SK-N-SH (cell line): ENCODE measurements around the gene KCND1. TPM values are rescaled to one million over a fixed set of nuclear protein-coding genes. Genes with fewer than 3 reads are reported as not detected.

ENCODE experiments used
- CTCF ChIA-PET: fragments of 300-600, 350-600 bp; formaldehyde crosslinking; extraction: SDS; loops from one replicate; lab custom pipeline; 2021; lab: Yijun Ruan, JAX
- POLR2A ChIA-PET: fragments of 350-600 bp; sonication (Branson Sonifier 250); formaldehyde crosslinking; extraction: SDS; loops from one replicate; lab custom pipeline; 2020; ENCODE audit warnings: antibody characterized with exemption, inconsistent platforms; lab: Yijun Ruan, JAX
- DNase-seq: peaks from one replicate; pipeline ENCODE4 v3.0.0; 2012
- H2AFZ ChIP-seq: fragments of 200-600 bp; sonication (generic); 2 replicates; pipeline ENCODE4 v1.8.1; 2016; ENCODE audit warnings: antibody characterized with exemption, mild to moderate bottlenecking, low read depth
- H3F3A ChIP-seq: fragments of 200-600 bp; sonication (generic); replicated peaks from 2 replicates; pipeline ENCODE3; 2016; ENCODE audit warnings: antibody characterized with exemption, mild to moderate bottlenecking; ENCODE audit not compliant: insufficient read depth
- H3K27ac ChIP-seq, 2 experiments: fragments of 200-500 bp in 1 of 2; fragments of 200-600 bp in 1 of 2; sonication (Bioruptor generic) in 1 of 2; sonication (generic), shearing (Covaris generic) in 1 of 2; 2 replicates each; pipeline versions ENCODE4 v1.5.1 to v1.6.1; 2014 to 2016; ENCODE audit warnings: low read depth in 2 of 2, inconsistent platforms in 1 of 2, low read length in 1 of 2, mild to moderate bottlenecking in 1 of 2, mixed read lengths in 1 of 2
- H3K27me3 ChIP-seq: fragments of 200-600 bp; sonication (generic), shearing (Covaris generic); 2 replicates; pipeline ENCODE4 v1.6.1; 2016; ENCODE audit warnings: mixed run types; ENCODE audit not compliant: insufficient read depth
- H3K36me3 ChIP-seq, 2 experiments: fragments of 200-500 bp in 1 of 2; fragments of 200-600 bp in 1 of 2; sonication (Bioruptor generic) in 1 of 2; sonication (generic) in 1 of 2; replicated peaks in 1 of 2; 2 replicates each; pipeline versions ENCODE3 to v1.5.1; 2014 to 2016; ENCODE audit warnings: low read length in 1 of 2, mild to moderate bottlenecking in 1 of 2; ENCODE audit not compliant: insufficient read depth in 2 of 2, control insufficient read depth in 1 of 2
- H3K4me1 ChIP-seq, 2 experiments: fragments of 200-500 bp in 1 of 2; fragments of 200-600 bp in 1 of 2; sonication (Bioruptor generic) in 1 of 2; sonication (generic), shearing (Covaris generic) in 1 of 2; 2 replicates each; pipeline versions ENCODE4 v1.5.1 to v1.6.1; 2014 to 2016; ENCODE audit warnings: low read depth in 1 of 2, low read length in 1 of 2, mixed run types in 1 of 2; ENCODE audit not compliant: insufficient read depth in 2 of 2, control insufficient read depth in 1 of 2
- H3K4me2 ChIP-seq: fragments of 200-600 bp; sonication (generic), shearing (Covaris generic); 2 replicates; pipeline ENCODE4 v1.6.1; 2017; ENCODE audit warnings: mixed run types
- H3K4me3 ChIP-seq, 2 experiments: fragments of 200-500 bp in 1 of 2; fragments of 200-600 bp in 1 of 2; sonication (Bioruptor generic) in 1 of 2; sonication (generic), shearing (Covaris generic) in 1 of 2; 2 replicates each; pipeline versions ENCODE4 v1.5.1 to v1.8.1; 2014 to 2016; ENCODE audit warnings: low read depth in 2 of 2, inconsistent platforms in 1 of 2, low read length in 1 of 2, mild to moderate bottlenecking in 1 of 2, mixed read lengths in 1 of 2, moderate library complexity in 1 of 2
- H3K79me2 ChIP-seq: fragments of 200-600 bp; sonication (generic); 2 replicates; pipeline ENCODE4 v1.8.1; 2017; ENCODE audit warnings: mild to moderate bottlenecking; ENCODE audit not compliant: insufficient read depth
- H3K9ac ChIP-seq: fragments of 200-600 bp; sonication (generic); 2 replicates; pipeline ENCODE4 v1.6.1; 2017; ENCODE audit warnings: mixed run types
- H3K9me2 ChIP-seq: fragments of 200-600 bp; sonication (generic); 2 replicates; pipeline ENCODE4 v1.6.1; 2017; ENCODE audit warnings: mixed run types
- H3K9me3 ChIP-seq: fragments of 200-600 bp; sonication (generic); 2 replicates; pipeline ENCODE4 v1.6.1; 2017; ENCODE audit warnings: mixed run types, mild to moderate bottlenecking, moderate library complexity
- H4K20me1 ChIP-seq: fragments of 200-600 bp; sonication (generic); 2 replicates; pipeline ENCODE4 v1.6.1; 2017; ENCODE audit warnings: mild to moderate bottlenecking, mixed run types; ENCODE audit not compliant: insufficient read depth
- CHD2 ChIP-seq: fragments of 150-350 bp; IDR thresholded peaks from 2 replicates; pipeline ENCODE4 v1.6.1; 2018; ENCODE audit warnings: low read length; ENCODE audit not compliant: partially characterized antibody
- EZH2phosphoT487 ChIP-seq: fragments of 200-600 bp; sonication (generic); IDR thresholded peaks from 2 replicates; pipeline ENCODE4 v1.6.1; 2017; ENCODE audit warnings: low read depth, mixed run types, mild to moderate bottlenecking, antibody characterized with exemption, moderate library complexity, borderline replicate concordance
- NFIC ChIP-seq: IDR thresholded peaks from 2 replicates; pipeline ENCODE4 v1.4.0; 2012; ENCODE audit warnings: borderline replicate concordance
- PBX3 ChIP-seq: IDR thresholded peaks from 2 replicates; pipeline ENCODE4; 2012
- POLR2AphosphoS5 ChIP-seq: IDR thresholded peaks from 2 replicates; pipeline ENCODE4 v1.6.1; 2012; ENCODE audit warnings: low read depth, low read length
- RCOR1 ChIP-seq: fragments of 150-350 bp; IDR thresholded peaks from 2 replicates; pipeline ENCODE4 v1.6.1; 2017; ENCODE audit warnings: antibody characterized with exemption, low read length
- RFX5 ChIP-seq: IDR thresholded peaks from 2 replicates; pipeline ENCODE4 v1.6.1; 2012; ENCODE audit warnings: mild to moderate bottlenecking, improper control_type of control experiment, low read length
- USF1 ChIP-seq: IDR thresholded peaks from 2 replicates; pipeline ENCODE4 v1.4.0; 2012; ENCODE audit warnings: low read depth, borderline replicate concordance
- USF2 ChIP-seq: fragments of 150-350 bp; IDR thresholded peaks from 2 replicates; pipeline ENCODE4 v1.6.1; 2017; ENCODE audit warnings: antibody characterized with exemption, low read length, low read depth, borderline replicate concordance
- ZBTB33 ChIP-seq: IDR thresholded peaks from 2 replicates; pipeline ENCODE4 v1.4.0; 2012; ENCODE audit warnings: low read depth, borderline replicate concordance
- WGBS: methylation state at CpG from one replicate; pipeline ENCODE4 v1.1.6; 2017; ENCODE audit warnings: low lambda C conversion rate; 5-methylcytosine and 5-hydroxymethylcytosine counted together
- polyA plus RNA-seq, 3 experiments: library from polyadenylated mRNA; depleted of rRNA; stranded (reverse); fragments of >200 nt; gene quantifications; 2 replicates each; pipeline ENCODE4 v1.2.3, GENCODE V29; 2012

KCND1 gene
- polyA plus RNA-seq, 1 of the 3 experiments (the other 2 are of a cell fraction) = 1.2 TPM

- no peak for TF ChIP-seq ZBTB33
- TF ChIP-seq NFIC = no peak
Measured at GRCh38 chrX:48992341-48992740, 20.7 kb upstream of the KCND1 start (continued).

- Histone ChIP-seq H3K4me1 (no peaks in the 10 kb centered on the region), H3K27ac (no peak overlapping the region), H3K9me2 (no peaks in the 10 kb centered on the region), H3K36me3 (peaks cover 11 to 35% of the 10 kb centered on the region in 2 experiments), H3K79me2 (no peaks in the 10 kb centered on the region), H3K9me3 (no peaks in the 10 kb centered on the region), H3K9ac (no peak overlapping the region), H3K4me2 (no peak overlapping the region), H3K27me3 (no peaks in the 10 kb centered on the region), H2AFZ (no peak overlapping the region), H3F3A (no peaks in the 10 kb centered on the region), H4K20me1 (no peaks in the 10 kb centered on the region), H3K4me3 (no peak overlapping the region)
- ChIA-PET CTCF (interaction anchor here (0.9 kb wide), 1 partner anchor 17 kb away, joined by 3 read pairs; no protein-coding TSS in a partner anchor), POLR2A (no interaction called here)
- no peak for TF ChIP-seq POLR2AphosphoS5
- DNase-seq = no peak
- 95% methylated on average over 4 of the region's 4 CpGs for WGBS
Measured at GRCh38 chrX:48989483-48989882, 17.8 kb upstream of the KCND1 start.

GRCh38 chrX:48983896-48984295 lies 12.3 kb upstream of the KCND1 start:
- POLR2A ChIA-PET = no interaction called here
- no peak overlapping the region for H3K4me2 ChIP-seq
- no peak for DNase-seq
- TF ChIP-seq RCOR1 (no peak), EZH2phosphoT487 (no peak), USF1 (no peak)
- H3F3A ChIP-seq = no peaks in the 10 kb centered on the region
- 90% methylated on average over 3 of the region's 3 CpGs for WGBS
- no peak overlapping the region for H2AFZ ChIP-seq
- H3K9me3 ChIP-seq = no peaks in the 10 kb centered on the region
- no peaks in the 10 kb centered on the region for H3K27me3 ChIP-seq
- peaks cover 18 to 42% of the 10 kb centered on the region in 2 experiments for H3K36me3 ChIP-seq
- no peaks in the 10 kb centered on the region for H3K9me2 ChIP-seq
- H3K27ac ChIP-seq = no peak overlapping the region
- H3K4me1 ChIP-seq = no peaks in the 10 kb centered on the region
- no peak overlapping the region for H3K9ac ChIP-seq
- H3K79me2 ChIP-seq = no peaks in the 10 kb centered on the region
- CTCF ChIA-PET = no interaction called here
- H3K4me3 ChIP-seq = no peak overlapping the region
- no peaks in the 10 kb centered on the region for H4K20me1 ChIP-seq

- Histone ChIP-seq H3F3A (no peaks in the 10 kb centered on the region), H4K20me1 (no peaks in the 10 kb centered on the region), H3K4me2 (no peak overlapping the region)
- no peak for TF ChIP-seq RFX5
- TF ChIP-seq PBX3 = no peak
- no peak for TF ChIP-seq CHD2
- no peak for TF ChIP-seq USF2
- no peak for TF ChIP-seq USF1
- TF ChIP-seq POLR2AphosphoS5 = no peak
- TF ChIP-seq, all 33 proteins: peak for 0
- peaks cover 18 to 38% of the 10 kb centered on the region in 2 experiments for H3K36me3 ChIP-seq
- no peak overlapping the region for H2AFZ ChIP-seq
- ChIA-PET CTCF (interaction anchor here (3.3 kb wide), 1 partner anchor 11 kb away, joined by 14 read pairs; the partner anchor contains the start of gene KCND1), POLR2A (interaction anchor here (0.8 kb wide), 1 partner anchor 19 kb away, joined by 4 read pairs; the partner anchor contains the start of gene GRIPAP1)
- no peak overlapping the region for H3K4me3 ChIP-seq
- H3K79me2 ChIP-seq = no peaks in the 10 kb centered on the region
- H3K9me2 ChIP-seq = no peaks in the 10 kb centered on the region
- H3K9ac ChIP-seq = no peak overlapping the region
- DNase-seq = no peak
- no peaks in the 10 kb centered on the region for H3K27me3 ChIP-seq
- no peaks in the 10 kb centered on the region for H3K4me1 ChIP-seq
- no peak overlapping the region for H3K27ac ChIP-seq
- H3K9me3 ChIP-seq = no peaks in the 10 kb centered on the region
- WGBS = 91% methylated on average over 15 of the region's 17 CpGs
Measured at GRCh38 chrX:48983081-48983480, 11.4 kb upstream of the KCND1 start.
